IMR-90 (cell line): ENCODE data around the gene SOST. TPM values are rescaled to one million over a fixed set of nuclear protein-coding genes. Genes with fewer than 3 reads are reported as not detected.

Source experiments
- ATAC-seq: fragments of 200-7000 bp; cut with Tn5 transposase; 2 replicates; pipeline ENCODE4 v1.9.1; 2020; ENCODE audit warnings: low read depth, mild to moderate bottlenecking, moderate library complexity
- BruUV-seq: library from RNA; stranded (reverse); fragments of 400-500 nt; replicated peaks from 2 replicates; lab custom pipeline; 2021; lab: Mats Ljungman, UMichigan
- CTCF ChIA-PET: fragments of 300-600 bp; formaldehyde crosslinking; extraction: SDS; loops from one replicate; lab custom pipeline; 2021; ENCODE audit warnings: antibody characterized with exemption; lab: Yijun Ruan, JAX
- POLR2A ChIA-PET: fragments of 300-600 bp; sonication (Branson Sonifier 250); formaldehyde crosslinking; loops from one replicate; lab custom pipeline; 2022; ENCODE audit warnings: antibody characterized with exemption; ENCODE audit not compliant: unreplicated experiment; lab: Charles Lee
- DNase-seq: peaks from one replicate; pipeline ENCODE4 v3.0.0; 2013
- H2AFZ ChIP-seq: replicated peaks from 2 replicates; pipeline ENCODE3; 2013; ENCODE audit warnings: low read length, mild to moderate bottlenecking; ENCODE audit not compliant: poor library complexity
- H2AK5ac ChIP-seq: 2 replicates; pipeline ENCODE4 v1.6.1; 2013; ENCODE audit warnings: low read depth, low read length, inconsistent platforms
- H2AK9ac ChIP-seq: replicated peaks from 2 replicates; pipeline ENCODE3; 2013; ENCODE audit warnings: mild to moderate bottlenecking, low read depth, low read length, moderate library complexity; ENCODE audit not compliant: poor library complexity
- H2BK120ac ChIP-seq: 2 replicates; pipeline ENCODE4 v1.6.1; 2013; ENCODE audit warnings: low read depth, low read length, inconsistent platforms
- H2BK15ac ChIP-seq: 3 replicates; pipeline ENCODE4 v1.6.1; 2013; ENCODE audit warnings: low read depth, low read length, inconsistent platforms
- H2BK20ac ChIP-seq: 2 replicates; pipeline ENCODE4 v1.6.1; 2013; ENCODE audit warnings: low read depth, mild to moderate bottlenecking, inconsistent platforms, low read length, moderate library complexity
- H2BK5ac ChIP-seq: 2 replicates; pipeline ENCODE4 v1.6.1; 2013; ENCODE audit warnings: mild to moderate bottlenecking, low read depth, low read length, inconsistent platforms; ENCODE audit not compliant: poor library complexity, severe bottlenecking
- H3K14ac ChIP-seq: replicated peaks from 2 replicates; pipeline ENCODE4 v1.6.1; 2013; ENCODE audit warnings: low read depth, low read length, inconsistent platforms
- H3K18ac ChIP-seq: 2 replicates; pipeline ENCODE4 v1.6.1; 2013; ENCODE audit warnings: low read depth, low read length, control low read depth
- H3K23ac ChIP-seq: 2 replicates; pipeline ENCODE4 v1.6.1; 2013; ENCODE audit warnings: low read depth, low read length, inconsistent platforms
- H3K27ac ChIP-seq: 2 replicates; pipeline ENCODE4 v1.5.1; 2013; ENCODE audit warnings: mild to moderate bottlenecking, control low read depth, low read length; ENCODE audit not compliant: insufficient read depth
- H3K27me3 ChIP-seq: 2 replicates; pipeline ENCODE4 v1.6.1; 2013; ENCODE audit warnings: low read length; ENCODE audit not compliant: control insufficient read depth, insufficient read depth
- H3K36me3 ChIP-seq: 2 replicates; pipeline ENCODE4 v1.6.1; 2013; ENCODE audit warnings: low read length, mixed read lengths; ENCODE audit not compliant: control insufficient read depth, insufficient read depth
- H3K4ac ChIP-seq: 2 replicates; pipeline ENCODE4 v1.6.1; 2013; ENCODE audit warnings: low read depth, low read length, inconsistent platforms
- H3K4me1 ChIP-seq: 2 replicates; pipeline ENCODE4 v1.6.1; 2013; ENCODE audit warnings: low read length, mixed read lengths; ENCODE audit not compliant: control insufficient read depth, insufficient read depth
- H3K4me2 ChIP-seq: 2 replicates; pipeline ENCODE4 v1.6.1; 2013; ENCODE audit warnings: low read depth, mild to moderate bottlenecking, control low read depth, low read length, moderate library complexity
- H3K4me3 ChIP-seq: 2 replicates; pipeline ENCODE4 v1.5.1; 2013; ENCODE audit warnings: low read depth, mild to moderate bottlenecking, control low read depth, low read length, moderate library complexity; ENCODE audit not compliant: insufficient read depth
- H3K56ac ChIP-seq: 2 replicates; pipeline ENCODE4 v1.6.1; 2013; ENCODE audit warnings: low read length, inconsistent platforms; ENCODE audit not compliant: insufficient read depth; ENCODE audit errors: extremely low read depth
- H3K79me1 ChIP-seq, 2 experiments: 2 replicates each; pipeline ENCODE4 v1.6.1; 2013; ENCODE audit warnings: low read length in 2 of 2, inconsistent platforms in 1 of 2, low read depth in 1 of 2
- H3K9ac ChIP-seq: 2 replicates; pipeline ENCODE4 v1.6.1; 2013; ENCODE audit warnings: low read depth, low read length, control low read depth
- H3K9me1 ChIP-seq: 2 replicates; pipeline ENCODE4 v1.6.1; 2013; ENCODE audit warnings: low read length, inconsistent platforms; ENCODE audit not compliant: insufficient read depth
- H3K9me3 ChIP-seq: 2 replicates; pipeline ENCODE4 v1.6.1; 2013; ENCODE audit warnings: low read length; ENCODE audit not compliant: control insufficient read depth, insufficient read depth
- H4K20me1 ChIP-seq: 2 replicates; pipeline ENCODE4 v1.6.1; 2013; ENCODE audit warnings: low read length, inconsistent platforms; ENCODE audit not compliant: insufficient read depth
- H4K5ac ChIP-seq: 2 replicates; pipeline ENCODE4 v1.6.1; 2013; ENCODE audit warnings: mild to moderate bottlenecking, low read depth, low read length, control low read depth
- H4K8ac ChIP-seq, 2 experiments: 2 replicates each; pipeline ENCODE4 v1.6.1; 2013; ENCODE audit warnings: low read depth in 2 of 2, low read length in 2 of 2, control low read depth in 1 of 2, inconsistent platforms in 1 of 2
- H4K91ac ChIP-seq: 2 replicates; pipeline ENCODE4 v1.6.1; 2013; ENCODE audit warnings: low read depth, low read length, inconsistent platforms; ENCODE audit not compliant: insufficient read depth
- MAFK ChIP-seq: IDR thresholded peaks from 2 replicates; pipeline ENCODE4 v1.6.1; 2012; ENCODE audit warnings: low read depth, low read length, improper control_type of control experiment
- WGBS, 2 experiments: methylation state at CpG; one replicate each; pipeline versions ENCODE4 v1.1.5 to v1.1.7; 2013; ENCODE audit warnings: missing lambda C conversion rate in 2 of 2; ENCODE audit not compliant: insufficient read length in 1 of 2; ENCODE audit errors: extremely low coverage in 2 of 2; 5-methylcytosine and 5-hydroxymethylcytosine counted together
- dilution Hi-C: fragments of 300-500 bp; cut with HindIII; formaldehyde crosslinking; loops from one replicate; pipeline ENCODE4 v1.14.3; 2018; ENCODE audit warnings: low sequenced_read_pairs; ENCODE audit not compliant: unreplicated experiment
- in situ Hi-C: fragments of 300-500 bp; cut with MboI; formaldehyde crosslinking; loops from 3 replicates; pipeline ENCODE4 v1.14.3; 2019; ENCODE audit warnings: low sequenced_read_pairs, inconsistent platforms, mixed read lengths
- intact Hi-C: fragments of 100-400 bp; cut with micrococcal nuclease; formaldehyde crosslinking; loops from 2 replicates; pipeline ENCODE4 v1.10.0; 2022
- polyA plus RNA-seq, 3 experiments: library from polyadenylated mRNA; depleted of rRNA; stranded (reverse); fragments of >200 nt; gene quantifications; 2 replicates each; pipeline ENCODE4 v1.2.3, GENCODE V29; 2012; ENCODE audit warnings: low replicate concordance in 1 of 3
- total RNA-seq: library from RNA; depleted of rRNA; stranded (reverse); fragments of >200 nt; gene quantifications from 2 replicates; pipeline ENCODE4 v1.2.3, GENCODE V29; 2012
- TF ChIP-seq, protein P1 (sequence below): conservative IDR thresholded peaks from 2 replicates; pipeline ENCODE4 v1.5.1; 2012; ENCODE audit warnings: mild to moderate bottlenecking, low read depth, low read length, improper control_type of control experiment

The SOST gene
- total and polyA plus RNA-seq, 2 of the 4 experiments (the other 2 are of a cell fraction) = not detected

- CTCF ChIA-PET = no interaction called here
- Histone ChIP-seq H3K14ac (no peak overlapping the region), H3K23ac (peak overlapping the region; percentile 25; the same call in 1 of the 2 replicates), H3K4me2 (no peak overlapping the region), H2AFZ (no peak overlapping the region), H3K79me1 (no peaks in the 10 kb centered on the region), H4K8ac (peak overlapping the region in 1 of 2 experiments; percentile 98; a peak in 1 of 4 replicates), H4K20me1 (no peaks in the 10 kb centered on the region), H3K9me3 (no peaks in the 10 kb centered on the region), H3K56ac (no peak overlapping the region), H2BK15ac (no peak overlapping the region), H3K4ac (no peak overlapping the region), H2BK120ac (no peak overlapping the region), H3K27me3 (no peaks in the 10 kb centered on the region), H2BK20ac (peak overlapping the region; percentile 5; the same call in 1 of the 2 replicates), H3K27ac (no peak overlapping the region), H2AK5ac (no peak overlapping the region), H4K5ac (no peak overlapping the region), H2BK5ac (no peak overlapping the region), H3K18ac (no peak overlapping the region), H2AK9ac (no peak overlapping the region), H3K4me3 (no peak overlapping the region), H3K36me3 (no peaks in the 10 kb centered on the region), H3K9me1 (peaks cover 13% of the 10 kb centered on the region; the same call in 1 of the 2 replicates), H4K91ac (no peak overlapping the region), H3K4me1 (peaks cover 9% of the 10 kb centered on the region), H3K9ac (no peak overlapping the region)
- dilution Hi-C loops = no loop called here
- no peak for DNase-seq
- TF ChIP-seq, protein P1, sequence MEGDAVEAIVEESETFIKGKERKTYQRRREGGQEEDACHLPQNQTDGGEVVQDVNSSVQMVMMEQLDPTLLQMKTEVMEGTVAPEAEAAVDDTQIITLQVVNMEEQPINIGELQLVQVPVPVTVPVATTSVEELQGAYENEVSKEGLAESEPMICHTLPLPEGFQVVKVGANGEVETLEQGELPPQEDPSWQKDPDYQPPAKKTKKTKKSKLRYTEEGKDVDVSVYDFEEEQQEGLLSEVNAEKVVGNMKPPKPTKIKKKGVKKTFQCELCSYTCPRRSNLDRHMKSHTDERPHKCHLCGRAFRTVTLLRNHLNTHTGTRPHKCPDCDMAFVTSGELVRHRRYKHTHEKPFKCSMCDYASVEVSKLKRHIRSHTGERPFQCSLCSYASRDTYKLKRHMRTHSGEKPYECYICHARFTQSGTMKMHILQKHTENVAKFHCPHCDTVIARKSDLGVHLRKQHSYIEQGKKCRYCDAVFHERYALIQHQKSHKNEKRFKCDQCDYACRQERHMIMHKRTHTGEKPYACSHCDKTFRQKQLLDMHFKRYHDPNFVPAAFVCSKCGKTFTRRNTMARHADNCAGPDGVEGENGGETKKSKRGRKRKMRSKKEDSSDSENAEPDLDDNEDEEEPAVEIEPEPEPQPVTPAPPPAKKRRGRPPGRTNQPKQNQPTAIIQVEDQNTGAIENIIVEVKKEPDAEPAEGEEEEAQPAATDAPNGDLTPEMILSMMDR = no peak
- TF ChIP-seq MAFK = 0 out of 2 replicates have a peak, but pooled peaks have one; percentile 5
- BruUV-seq = no TSS peak
- ATAC-seq = no peak
- WGBS, 2 experiments = no CpG with 5 or more reads among the region's 3 CpGs
- intact Hi-C loops = no loop called here
- in situ Hi-C loops = no loop called here
- POLR2A ChIA-PET = no interaction called here
These were observed 39.0 kb downstream of the SOST start for GRCh38 chr17:43719578-43719977.
